ENCODE results near the gene FUT4. TPM values are rescaled to one million over a fixed set of nuclear protein-coding genes. Genes with fewer than 3 reads are reported as not detected.

FUT4 gene
- total and polyA plus RNA-seq, 2 experiments from 2014 or later, result 2.0 to 7.9 TPM

GRCh38 chr11:94533206-94533605 lies 10.5 kb upstream of the FUT4 start:
- no peaks in the 10 kb centered on the region for H3K36me3 ChIP-seq (ENCODE audit: low read depth)
- peaks cover 23% of the 10 kb centered on the region for H3K4me1 ChIP-seq (ENCODE audit: insufficient read depth)
- no peaks in the 10 kb centered on the region for H3K9me3 ChIP-seq (ENCODE audit: low read depth)
- no peak for TF ChIP-seq EZH2 (IDR thresholded peaks at IDR 0.05; ENCODE audit: insufficient read depth, poor library complexity, severe bottlenecking)
- no peak for TF ChIP-seq EZH2phosphoT487 (IDR thresholded peaks at IDR 0.05; ENCODE audit: insufficient read depth, low read depth)
- no peak overlapping the region for H3K4me3 ChIP-seq
- peaks cover 11% of the 10 kb centered on the region for H3F3A ChIP-seq (ENCODE audit: insufficient read depth)
- H4K20me1 ChIP-seq (ENCODE audit: insufficient read depth), result no peaks in the 10 kb centered on the region
- in situ Hi-C loops (cut with MboI), result no loop called here
- no peak overlapping the region for H3K9ac ChIP-seq
- H2AFZ ChIP-seq, result 0 out of 2 replicates have a peak overlapping the region, but pooled peaks have one; percentile 16
- no peaks in the 10 kb centered on the region for H3K27me3 ChIP-seq (replicated peaks; ENCODE audit: insufficient read depth)
- no peaks in the 10 kb centered on the region for H3K9me2 ChIP-seq (ENCODE audit: insufficient read depth)
- H3K79me2 ChIP-seq (ENCODE audit: insufficient read depth), result no peaks in the 10 kb centered on the region
- no peak overlapping the region for H3K4me2 ChIP-seq (ENCODE audit: unreplicated experiment)
- 37 to 41% methylated on average over 1 of the region's 1 CpG for WGBS, 2 experiments (ENCODE audit: low coverage in 1 of 2, low lambda C conversion rate in 2 of 2, missing lambda C conversion rate in 2 of 2)
- no peak for DNase-seq
- H3K27ac ChIP-seq, result no peak overlapping the region

- Histone ChIP-seq H3F3A (ENCODE audit: insufficient read depth) (peaks cover 11% of the 10 kb centered on the region), H3K27me3 (replicated peaks; ENCODE audit: insufficient read depth) (no peaks in the 10 kb centered on the region), H3K79me2 (ENCODE audit: insufficient read depth) (no peaks in the 10 kb centered on the region), H3K4me3 (no peak overlapping the region), H3K36me3 (ENCODE audit: low read depth) (no peaks in the 10 kb centered on the region), H3K27ac (no peak overlapping the region), H4K20me1 (ENCODE audit: insufficient read depth) (no peaks in the 10 kb centered on the region), H3K9me2 (ENCODE audit: insufficient read depth) (no peaks in the 10 kb centered on the region), H2AFZ (peak overlapping the region; percentile 16; the same call in 1 of the 2 replicates), H3K4me1 (ENCODE audit: insufficient read depth) (peaks cover 23% of the 10 kb centered on the region), H3K9ac (no peak overlapping the region), H3K4me2 (ENCODE audit: unreplicated experiment) (peak overlapping the region; percentile 13), H3K9me3 (ENCODE audit: low read depth) (no peaks in the 10 kb centered on the region)
- TF ChIP-seq EZH2phosphoT487 (IDR thresholded peaks at IDR 0.05; ENCODE audit: insufficient read depth, low read depth), result no peak
- WGBS, 2 experiments (ENCODE audit: low coverage in 1 of 2, low lambda C conversion rate in 2 of 2, missing lambda C conversion rate in 2 of 2), result 48 to 50% methylated on average over 6 of the region's 6 CpGs
- in situ Hi-C loops (cut with MboI), result no loop called here
- no peak for DNase-seq
These were observed 9.8 kb upstream of the FUT4 start for GRCh38 chr11:94533696-94534630.

DNA sequence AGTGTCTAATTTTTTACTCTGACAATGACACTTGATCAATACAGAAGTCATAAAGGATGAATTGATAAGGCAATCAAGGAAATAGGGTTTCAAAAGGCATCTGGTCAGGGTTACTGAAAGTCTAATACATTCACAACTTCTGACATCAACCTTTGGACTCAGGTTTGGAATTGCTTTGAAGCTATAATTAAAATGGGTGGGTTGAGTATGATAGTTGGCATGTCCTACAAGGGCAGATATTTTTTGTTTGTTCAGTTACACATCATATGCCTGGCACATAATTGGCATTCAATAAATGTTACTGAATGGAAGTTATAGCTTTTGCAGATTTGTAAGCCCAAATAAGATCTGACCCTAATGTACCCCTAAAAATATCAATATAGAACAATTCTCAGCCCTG lies 7.3 kb upstream of the FUT4 start:
- no peak for DNase-seq
- Histone ChIP-seq H4K20me1 (ENCODE audit: insufficient read depth) (no peaks in the 10 kb centered on the region), H2AFZ (no peak overlapping the region), H3K9me2 (ENCODE audit: insufficient read depth) (no peaks in the 10 kb centered on the region), H3K4me1 (ENCODE audit: insufficient read depth) (peaks cover 23% of the 10 kb centered on the region), H3K36me3 (ENCODE audit: low read depth) (no peaks in the 10 kb centered on the region), H3K9ac (no peak overlapping the region), H3K9me3 (ENCODE audit: low read depth) (no peaks in the 10 kb centered on the region), H3K27me3 (replicated peaks; ENCODE audit: insufficient read depth) (no peaks in the 10 kb centered on the region), H3F3A (ENCODE audit: insufficient read depth) (peaks cover 11% of the 10 kb centered on the region), H3K79me2 (ENCODE audit: insufficient read depth) (no peaks in the 10 kb centered on the region), H3K4me2 (ENCODE audit: unreplicated experiment) (peak overlapping the region; percentile 55), H3K27ac (no peak overlapping the region), H3K4me3 (no peak overlapping the region)
- in situ Hi-C loops (cut with MboI), result no loop called here
- TF ChIP-seq EZH2phosphoT487 (IDR thresholded peaks at IDR 0.05; ENCODE audit: insufficient read depth, low read depth) (no peak), EZH2 (IDR thresholded peaks at IDR 0.05; ENCODE audit: insufficient read depth, poor library complexity, severe bottlenecking) (no peak)

- WGBS, 2 experiments (ENCODE audit: low coverage in 1 of 2, low lambda C conversion rate in 2 of 2, missing lambda C conversion rate in 2 of 2), result 6 to 11% methylated on average over 3 of the region's 3 CpGs
- TF ChIP-seq EZH2 (IDR thresholded peaks at IDR 0.05; ENCODE audit: insufficient read depth, poor library complexity, severe bottlenecking) (no peak), EZH2phosphoT487 (IDR thresholded peaks at IDR 0.05; ENCODE audit: insufficient read depth, low read depth) (no peak)
These were observed 6.6 kb upstream of the FUT4 start for GRCh38 chr11:94537031-94537600.

More at GRCh38 chr11:94537031-94537600, 6.6 kb upstream of the FUT4 start:
- Histone ChIP-seq H2AFZ (no peak overlapping the region), H3K4me2 (ENCODE audit: unreplicated experiment) (peak overlapping the region; percentile 55), H4K20me1 (ENCODE audit: insufficient read depth) (no peaks in the 10 kb centered on the region), H3K27me3 (replicated peaks; ENCODE audit: insufficient read depth) (no peaks in the 10 kb centered on the region), H3F3A (ENCODE audit: insufficient read depth) (peaks cover 11% of the 10 kb centered on the region), H3K4me3 (0 out of 2 replicates have a peak overlapping the region, but pooled peaks have one; percentile 2), H3K79me2 (ENCODE audit: insufficient read depth) (no peaks in the 10 kb centered on the region), H3K36me3 (ENCODE audit: low read depth) (no peaks in the 10 kb centered on the region), H3K27ac (0 out of 2 replicates have a peak overlapping the region, but pooled peaks have one; percentile 7), H3K9me3 (ENCODE audit: low read depth) (no peaks in the 10 kb centered on the region), H3K9ac (no peak overlapping the region), H3K4me1 (ENCODE audit: insufficient read depth) (peaks cover 23% of the 10 kb centered on the region), H3K9me2 (ENCODE audit: insufficient read depth) (no peaks in the 10 kb centered on the region)
- peak; percentile 74 for DNase-seq
- in situ Hi-C loops (cut with MboI), result no loop called here
